ENCODE results near the gene C2CD4C. TPM values are rescaled to one million over a fixed set of nuclear protein-coding genes. Genes with fewer than 3 reads are reported as not detected.

Gene C2CD4C
- total RNA-seq, 1 donor, result not detected

- Histone ChIP-seq H3K4me2 (ENCODE audit: insufficient read depth, low read length) (no peak overlapping the region), H2AFZ (ENCODE audit: low read length) (no peak overlapping the region), H3K4me1 (ENCODE audit: insufficient read depth, low read length) (no peaks in the 10 kb centered on the region), H3K27me3 (ENCODE audit: insufficient read depth, low read length) (peaks cover 45% of the 10 kb centered on the region), H3K9me3 (ENCODE audit: low read depth, low read length) (no peaks in the 10 kb centered on the region), H3K36me3 (ENCODE audit: insufficient read depth, low read length) (no peaks in the 10 kb centered on the region), H3K4me3 (ENCODE audit: insufficient read depth, low read length) (no peak overlapping the region), H3K79me2 (ENCODE audit: insufficient read depth, low read length) (no peaks in the 10 kb centered on the region), H4K20me1 (ENCODE audit: insufficient read depth, low read length) (no peaks in the 10 kb centered on the region), H3K27ac (ENCODE audit: low read depth, low read length) (no peak overlapping the region)
- no peak for TF ChIP-seq CTCF (IDR thresholded peaks at IDR 0.05; ENCODE audit: extremely low read depth, low read depth, low read length)
- peak; percentile 74 for DNase-seq (ENCODE audit: insufficient read length, low spot score, missing footprints)
These were observed 35.4 kb downstream of the C2CD4C start for GRCh38 chr19:373391-374182.

- no peak overlapping the region for H3K4me2 ChIP-seq (ENCODE audit: insufficient read depth, low read length)
- H3K27me3 ChIP-seq (ENCODE audit: insufficient read depth, low read length), result peaks cover 56% of the 10 kb centered on the region
- no peak overlapping the region for H3K27ac ChIP-seq (ENCODE audit: low read depth, low read length)
These were observed 36.5 kb downstream of the C2CD4C start for GRCh38 chr19:372306-372890.

GRCh38 chr19:371501-372168 is 37.3 kb downstream of the C2CD4C start:
- Histone ChIP-seq H3K4me3 (ENCODE audit: insufficient read depth, low read length) (no peak overlapping the region), H2AFZ (ENCODE audit: low read length) (no peak overlapping the region)
- DNase-seq (ENCODE audit: insufficient read length, low spot score, missing footprints), result peak; percentile 69

More at GRCh38 chr19:372306-372890, 36.5 kb downstream of the C2CD4C start:
- no peak for TF ChIP-seq CTCF (IDR thresholded peaks at IDR 0.05; ENCODE audit: extremely low read depth, low read depth, low read length)
- H4K20me1 ChIP-seq (ENCODE audit: insufficient read depth, low read length), result no peaks in the 10 kb centered on the region
- H2AFZ ChIP-seq (ENCODE audit: low read length), result no peak overlapping the region
- H3K4me3 ChIP-seq (ENCODE audit: insufficient read depth, low read length), result no peak overlapping the region
- H3K9me3 ChIP-seq (ENCODE audit: low read depth, low read length), result no peaks in the 10 kb centered on the region
- no peaks in the 10 kb centered on the region for H3K4me1 ChIP-seq (ENCODE audit: insufficient read depth, low read length)
- no peaks in the 10 kb centered on the region for H3K36me3 ChIP-seq (ENCODE audit: insufficient read depth, low read length)
- peak; percentile 91 for DNase-seq (ENCODE audit: insufficient read length, low spot score, missing footprints)
- no peaks in the 10 kb centered on the region for H3K79me2 ChIP-seq (ENCODE audit: insufficient read depth, low read length)

More at GRCh38 chr19:371501-372168, 37.3 kb downstream of the C2CD4C start:
- Histone ChIP-seq H3K4me1 (ENCODE audit: insufficient read depth, low read length) (no peaks in the 10 kb centered on the region), H3K36me3 (ENCODE audit: insufficient read depth, low read length) (no peaks in the 10 kb centered on the region), H3K27ac (ENCODE audit: low read depth, low read length) (no peak overlapping the region), H3K9me3 (ENCODE audit: low read depth, low read length) (no peaks in the 10 kb centered on the region), H3K4me2 (ENCODE audit: insufficient read depth, low read length) (no peak overlapping the region), H3K27me3 (ENCODE audit: insufficient read depth, low read length) (peaks cover 59% of the 10 kb centered on the region), H4K20me1 (ENCODE audit: insufficient read depth, low read length) (no peaks in the 10 kb centered on the region), H3K79me2 (ENCODE audit: insufficient read depth, low read length) (no peaks in the 10 kb centered on the region)
- TF ChIP-seq CTCF (IDR thresholded peaks at IDR 0.05; ENCODE audit: extremely low read depth, low read depth, low read length), result no peak
